ENCODE data around the gene UTF1.

UTF1 gene

GRCh38 chr10:133230044-133230361, at the start of gene UTF1:
TSS of gene UTF1 (plus strand) at chr10:133230217. CDS start at chr10:133230289, 72 bp downstream.
- no peak for DNase-seq (ENCODE audit: low read depth)

DNA sequence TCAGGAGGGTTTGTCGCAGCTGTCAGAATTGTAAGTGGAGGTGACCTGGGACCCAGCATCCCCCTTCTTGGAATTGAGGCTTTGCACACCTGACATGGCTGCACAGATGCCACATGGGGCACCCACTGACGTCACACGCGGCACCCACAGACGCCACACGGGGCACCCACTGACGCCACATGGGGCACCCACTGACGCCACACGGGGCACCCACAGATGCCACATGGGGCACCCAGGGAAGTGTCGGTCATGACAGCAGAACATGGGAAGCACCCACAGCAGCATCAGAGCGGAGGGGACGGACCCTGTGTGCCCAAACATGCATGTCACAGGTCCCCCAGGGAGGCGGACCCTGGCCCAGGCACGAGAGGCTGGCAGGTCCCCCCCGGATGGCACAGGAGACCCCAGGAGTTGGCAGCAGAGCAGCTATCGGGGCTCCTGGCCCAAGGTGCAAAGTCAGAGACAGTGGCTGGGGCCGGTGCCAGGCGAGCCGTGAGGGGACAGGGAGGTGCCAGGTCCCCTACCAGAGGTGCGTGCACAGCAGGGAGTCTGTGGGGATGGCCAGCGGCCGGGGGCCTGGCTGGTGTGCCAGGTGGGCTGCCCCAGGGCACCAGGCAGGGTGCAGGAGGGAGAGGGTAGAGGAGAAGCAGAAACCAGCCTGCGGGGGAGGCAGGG, 48.9 kb upstream of the UTF1 start:
- DNase-seq (ENCODE audit: low read depth): no peak

- DNase-seq (ENCODE audit: low read depth): no peak
Observed at GRCh38 chr10:133182190-133182589, 47.8 kb upstream of the UTF1 start.

- DNase-seq (ENCODE audit: low read depth): no peak
Observed at GRCh38 chr10:133182791-133183645, 47.0 kb upstream of the UTF1 start.

DNA sequence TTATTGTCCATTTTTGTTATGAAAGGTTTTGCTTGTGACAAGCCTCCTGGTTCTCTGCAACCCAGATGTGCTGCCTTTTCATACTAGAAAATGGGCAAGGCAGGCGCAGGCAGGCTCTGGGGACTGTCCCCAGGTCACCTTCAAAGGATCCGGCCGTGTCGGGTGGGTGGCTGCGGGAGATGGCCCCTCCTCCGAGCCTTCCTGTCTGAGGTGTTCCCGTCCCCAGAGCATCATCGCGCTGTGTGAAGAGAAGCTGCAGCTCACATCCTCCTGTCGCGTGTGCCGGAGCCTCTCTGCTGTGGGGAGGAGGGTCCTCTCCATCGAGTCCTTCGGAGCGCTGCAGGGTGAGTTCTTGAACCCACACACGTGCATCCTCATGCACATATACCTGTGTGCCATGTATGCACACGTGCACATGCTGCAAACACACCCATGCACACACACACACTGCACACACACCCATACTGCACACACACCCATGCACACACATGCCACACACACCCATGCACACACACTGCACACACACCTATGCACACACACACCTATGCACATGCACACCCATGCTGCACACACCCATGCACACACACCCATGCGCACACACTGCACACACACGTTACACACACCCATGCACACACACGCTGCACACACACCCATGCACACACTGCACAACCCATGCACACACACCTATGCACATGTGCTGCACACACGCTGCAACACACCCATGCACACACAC, 46.2 kb upstream of the UTF1 start:
- DNase-seq (ENCODE audit: low read depth): no peak

DNA sequence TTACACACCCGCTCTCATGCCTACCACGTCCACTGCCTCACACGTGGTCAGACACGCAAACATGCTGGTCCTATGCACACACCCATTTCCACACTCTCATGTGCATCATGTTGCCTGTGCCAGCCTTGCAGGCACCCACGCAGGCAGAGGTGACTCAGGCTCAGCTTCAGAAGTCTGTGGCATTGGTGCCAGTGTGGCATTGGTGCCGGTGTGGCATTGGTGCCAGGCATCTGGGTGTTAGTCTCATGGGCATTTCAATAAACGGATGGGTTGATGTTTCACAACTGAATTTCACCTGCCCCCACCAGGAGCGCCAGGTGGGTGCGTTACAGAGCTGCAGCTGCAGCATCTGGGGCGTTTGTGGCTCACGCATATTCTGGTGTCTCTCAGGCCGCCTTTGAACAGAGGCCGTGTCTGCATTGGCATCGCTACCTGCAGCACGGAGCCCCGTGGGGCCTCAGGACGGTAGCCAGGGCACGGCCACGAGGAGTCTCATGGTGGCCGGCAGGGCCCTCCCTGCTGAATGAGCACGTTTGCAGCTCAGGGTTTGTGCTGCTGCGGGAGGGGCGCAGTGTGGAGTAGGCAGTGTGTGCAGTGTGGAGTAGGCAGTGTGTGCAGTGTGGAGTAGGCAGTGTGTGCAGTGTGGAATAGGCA, 45.3 kb upstream of the UTF1 start:
- no peak for DNase-seq (ENCODE audit: low read depth)

DNA sequence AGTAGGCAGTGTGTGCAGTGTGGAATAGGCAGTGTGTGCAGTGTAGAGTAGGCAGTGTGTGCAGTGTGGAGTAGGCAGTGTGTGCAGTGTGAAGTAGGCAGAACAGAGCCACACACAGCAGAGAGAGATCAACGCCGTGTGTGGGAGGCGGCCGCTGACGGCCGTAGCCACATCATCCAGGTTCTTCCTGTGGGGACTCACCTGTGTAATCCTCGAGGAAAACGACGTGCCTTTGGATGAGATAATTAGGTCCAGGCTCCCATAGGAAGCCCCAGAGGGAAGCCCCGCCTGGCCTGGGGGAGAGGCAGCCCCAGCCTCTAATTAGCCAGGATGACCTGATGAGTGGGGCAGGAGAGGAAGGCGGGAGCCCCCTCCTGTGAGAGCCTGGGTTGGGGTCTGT, 44.6 kb upstream of the UTF1 start:
- no peak for DNase-seq (ENCODE audit: low read depth)

DNA sequence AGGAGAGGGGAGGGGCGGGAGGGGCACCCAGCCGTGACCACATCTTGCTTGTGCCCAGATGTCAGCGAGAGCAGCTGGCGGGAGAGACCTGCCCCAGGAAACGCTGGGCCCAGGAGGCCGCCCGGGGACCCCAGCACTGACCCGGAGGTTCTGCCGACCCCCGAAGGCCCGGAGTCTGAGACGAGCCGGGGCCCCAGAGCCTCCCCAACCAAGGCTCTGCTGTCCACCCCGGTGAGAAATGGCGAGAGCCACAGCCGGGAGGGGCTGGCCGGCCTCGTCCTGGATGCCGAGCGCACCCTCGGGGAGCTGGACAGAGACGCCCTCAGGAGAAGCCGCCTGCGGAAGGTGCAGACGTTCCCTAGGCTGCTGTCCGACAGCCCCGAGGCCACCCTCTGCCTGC, 44.1 kb upstream of the UTF1 start:
- DNase-seq (ENCODE audit: low read depth): no peak

- DNase-seq (ENCODE audit: low read depth): no peak
Observed at GRCh38 chr10:133186416-133187090, 43.5 kb upstream of the UTF1 start.

DNA sequence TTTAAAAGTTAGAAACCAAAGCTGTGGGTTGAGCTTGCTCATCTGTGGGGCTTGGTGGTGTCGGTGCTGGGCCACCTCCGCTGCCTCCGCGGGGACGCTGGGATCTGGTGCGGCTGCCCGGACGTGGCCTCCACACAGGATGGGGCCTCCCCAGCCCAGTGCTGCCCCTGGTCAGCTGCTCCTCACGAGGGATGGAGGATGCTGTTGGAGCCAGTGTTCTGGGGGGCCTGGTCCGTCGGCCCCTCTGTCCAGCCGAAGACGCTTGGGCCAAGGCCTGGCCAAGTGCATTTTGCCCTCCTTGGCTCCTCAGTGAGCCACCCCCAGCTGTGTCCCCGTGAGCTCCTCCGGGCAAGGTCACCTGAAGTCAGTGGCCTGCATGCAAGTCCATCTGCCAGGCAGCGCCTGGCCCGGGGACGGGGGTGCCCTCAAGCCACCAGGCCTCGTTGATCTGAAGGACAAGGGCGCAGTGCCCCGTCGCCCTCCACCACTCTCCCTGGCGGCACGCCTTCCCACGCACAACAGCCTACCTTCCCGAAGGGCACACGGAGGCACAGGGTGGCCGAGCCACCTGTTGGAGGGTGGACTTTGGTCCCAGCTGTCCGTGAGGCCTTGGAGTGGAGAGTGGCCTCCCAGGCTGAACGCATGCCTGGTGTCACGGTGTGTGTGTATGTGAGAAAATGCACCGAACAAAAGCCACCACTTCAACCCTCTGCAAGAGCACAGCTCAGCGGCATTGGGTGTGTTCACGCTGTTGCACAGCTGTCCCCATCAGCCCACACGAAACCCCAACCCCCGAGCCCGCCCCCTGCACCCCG, 42.7 kb upstream of the UTF1 start:
- no peak for DNase-seq (ENCODE audit: low read depth)

DNA sequence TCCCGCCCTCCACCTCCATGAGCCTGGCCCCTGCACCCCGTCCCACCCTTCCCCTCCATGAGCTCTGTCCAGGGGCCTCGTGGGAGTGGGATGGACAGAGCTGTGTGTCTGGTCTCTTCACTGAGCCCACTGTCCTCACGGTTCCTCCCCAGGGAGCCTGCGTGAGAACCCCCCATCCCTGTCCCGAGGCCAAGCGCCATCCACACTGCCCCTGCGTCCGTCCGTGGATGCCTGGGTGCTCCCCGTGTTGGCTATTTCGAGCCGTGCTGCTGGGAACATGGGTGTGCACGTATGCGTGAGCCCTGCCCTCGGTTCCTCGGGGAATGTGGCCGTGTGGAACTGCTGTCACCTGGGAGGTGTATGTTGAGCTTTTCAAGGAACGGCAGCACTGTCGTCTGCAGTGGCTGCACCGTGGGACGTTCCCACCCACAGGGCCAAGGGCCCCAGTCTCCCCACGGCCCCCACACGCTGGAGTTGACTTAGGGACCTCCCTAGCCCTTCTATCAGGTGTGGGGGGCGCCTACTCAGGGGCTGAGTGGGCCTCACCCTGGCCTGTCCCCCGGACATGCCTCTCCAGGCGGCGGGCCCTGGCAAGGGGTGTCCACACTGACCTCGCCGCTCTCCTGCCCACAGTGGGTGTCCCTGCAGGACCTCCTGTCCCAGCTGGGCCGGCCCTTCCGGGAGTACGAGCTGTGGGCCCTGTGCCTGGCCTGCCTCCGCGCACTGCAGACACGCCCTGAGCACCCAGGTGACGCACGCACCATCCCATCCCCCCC, 41.9 kb upstream of the UTF1 start:
- DNase-seq (ENCODE audit: low read depth): no peak

GRCh38 chr10:133189256-133189655, 40.8 kb upstream of the UTF1 start:
- DNase-seq (ENCODE audit: low read depth): no peak

DNA sequence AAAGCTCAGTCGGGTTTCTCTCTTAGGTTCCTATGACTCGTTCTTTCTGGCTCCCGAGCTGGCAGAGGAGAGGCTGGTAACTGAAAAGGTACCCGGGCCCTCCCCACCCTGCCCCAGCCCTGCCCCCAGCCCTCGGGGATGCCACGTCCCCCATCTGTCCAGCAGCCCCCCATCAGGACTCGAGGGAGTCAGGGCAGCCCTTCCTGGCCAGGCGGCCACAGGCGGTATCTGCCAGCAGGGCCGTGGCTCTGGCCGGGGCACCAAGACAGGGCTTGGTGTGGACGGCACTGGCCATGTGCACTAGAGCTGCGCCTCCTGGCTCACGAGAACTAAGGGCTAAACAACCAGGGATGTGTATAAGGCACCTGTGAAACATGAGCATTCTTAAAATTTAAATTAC, 40.3 kb upstream of the UTF1 start:
- DNase-seq (ENCODE audit: low read depth): no peak

DNA sequence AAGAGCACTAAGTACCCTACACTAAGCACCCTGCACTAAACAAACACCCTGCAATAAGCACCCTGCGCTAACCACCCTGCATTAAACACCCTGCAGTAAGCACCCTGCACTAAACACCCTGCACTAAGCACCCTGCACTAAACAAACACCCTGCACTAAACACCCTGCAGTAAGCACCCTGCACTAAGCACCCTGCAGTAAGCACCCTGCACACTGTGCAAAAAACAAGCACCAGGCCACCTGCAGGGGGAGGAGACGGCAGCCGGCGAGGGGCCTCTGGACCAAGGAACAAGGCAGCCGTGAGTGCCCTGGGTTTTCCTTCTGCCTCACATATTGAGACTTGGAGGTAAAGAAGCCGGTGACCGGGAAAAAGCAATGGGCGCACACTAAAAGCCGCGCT, 39.8 kb upstream of the UTF1 start:
- no peak for DNase-seq (ENCODE audit: low read depth)

DNA sequence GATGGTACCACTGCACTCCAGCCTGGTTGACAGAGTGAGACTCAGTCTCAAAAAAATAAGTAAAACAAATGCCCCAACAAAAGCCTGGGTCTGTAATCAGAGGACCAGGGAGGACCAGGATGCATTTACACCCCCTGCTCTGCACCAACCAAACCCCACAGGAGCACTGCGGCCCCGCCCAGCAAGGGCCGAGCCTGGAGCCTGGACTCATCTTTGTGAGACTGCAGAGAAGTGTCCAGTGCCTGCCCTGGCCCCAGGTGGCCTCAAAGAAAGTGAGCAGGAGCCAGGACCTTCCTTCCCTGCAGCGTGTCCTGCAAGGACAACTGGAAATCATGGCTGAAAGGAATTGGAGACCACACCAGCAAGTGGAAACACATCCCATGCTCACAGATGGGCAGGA, 38.4 kb upstream of the UTF1 start:
- no peak for DNase-seq (ENCODE audit: low read depth)

DNA sequence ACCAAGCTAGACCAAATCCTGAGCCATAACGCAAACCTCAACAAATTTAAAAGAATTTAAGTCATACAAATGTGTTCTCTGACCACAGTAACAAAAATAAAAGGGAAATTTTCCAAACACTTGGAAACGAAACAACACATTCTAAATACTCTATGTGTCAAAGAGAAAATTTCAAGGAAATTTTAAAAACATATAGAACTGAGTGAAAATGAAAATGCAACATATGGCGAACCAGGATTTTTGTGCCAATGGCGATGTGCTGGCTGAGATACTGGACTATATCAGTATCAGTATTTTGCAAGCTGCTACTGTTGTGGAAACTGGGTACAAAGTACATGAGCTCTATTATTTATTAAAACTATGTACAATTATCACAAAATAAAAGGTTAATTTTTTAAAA, 35.9 kb upstream of the UTF1 start:
- no peak for DNase-seq (ENCODE audit: low read depth)

DNA sequence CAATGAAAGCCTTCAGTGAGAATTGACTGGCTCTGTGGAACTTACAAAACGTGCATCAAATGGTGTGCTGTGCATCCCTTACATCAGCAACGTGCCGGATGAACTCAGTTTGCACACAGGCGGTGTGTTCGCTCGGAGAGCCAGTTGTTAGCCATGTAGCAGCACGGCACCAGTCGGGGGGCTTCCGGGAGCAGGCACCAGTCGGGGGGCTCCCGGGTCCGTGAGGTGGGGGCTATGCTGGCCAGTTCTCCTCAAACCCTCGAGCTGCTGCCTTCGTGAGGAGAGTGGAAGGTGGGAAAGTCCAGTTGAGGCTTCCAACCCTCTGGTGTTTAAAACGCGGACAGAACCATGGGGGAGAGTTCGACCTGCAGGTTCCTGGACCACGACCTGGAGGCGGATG, 34.9 kb upstream of the UTF1 start:
- DNase-seq (ENCODE audit: low read depth): no peak

DNA sequence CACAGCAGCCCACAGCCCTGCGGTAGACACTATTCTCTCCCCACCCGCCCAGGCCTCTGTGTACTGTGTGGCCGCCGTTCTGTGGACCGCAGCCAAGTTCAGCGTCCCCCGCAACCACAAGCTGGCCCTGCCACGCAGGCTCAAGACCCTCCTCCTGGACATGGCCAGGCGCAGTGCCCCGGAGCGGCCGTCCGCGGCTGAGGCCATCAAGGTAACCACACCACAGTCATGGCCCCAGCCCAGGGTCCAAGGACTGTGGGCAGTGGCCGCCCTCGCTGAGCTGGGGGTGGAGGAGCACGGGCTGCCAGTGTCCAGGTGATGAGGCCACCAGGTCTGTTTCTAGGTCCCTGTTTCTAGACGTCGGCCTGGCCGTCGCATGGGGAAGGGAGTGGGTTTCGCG, 34.4 kb upstream of the UTF1 start:
- DNase-seq (ENCODE audit: low read depth): no peak

GRCh38 chr10:133196221-133196915, 33.6 kb upstream of the UTF1 start:
- no peak for DNase-seq (ENCODE audit: low read depth)

Data from stimulated activated CD8-positive, alpha-beta memory T cell treated with anti-CD3 and anti-CD28 coated beads, Interleukin-15, amount 100 ng/mL, for 24 hours (primary cell).